Memory B cell (primary cell): ENCODE data around the gene HSPBP1.
A peak's percentile ranks its signal among the peaks of the same experiment; 100 is the strongest.

Experiments used
- ATAC-seq: fragments of 150-1000 bp; cut with Tn5 transposase; 2 replicates; pipeline ENCODE4 v1.10.0; 2021; ENCODE audit warnings: low read depth, mild to moderate bottlenecking, moderate library complexity
- DNase-seq, 2 donors: peaks; one replicate each; pipeline ENCODE4 v3.0.0; 2022; ENCODE audit warnings: low spot score in 2 of 2
- H3K27ac Mint-ChIP-seq: one replicate; pipeline ENCODE4 v1.8.0; 2022; ENCODE audit warnings: mild to moderate bottlenecking, moderate library complexity, mixed read lengths
- H3K27me3 Mint-ChIP-seq: one replicate; pipeline ENCODE4 v1.8.0; 2022; ENCODE audit warnings: mixed read lengths
- H3K36me3 Mint-ChIP-seq: one replicate; pipeline ENCODE4 v1.8.0; 2022; ENCODE audit warnings: mild to moderate bottlenecking, mixed read lengths
- H3K4me1 Mint-ChIP-seq: one replicate; pipeline ENCODE4 v1.8.0; 2022; ENCODE audit warnings: mixed read lengths
- H3K4me3 Mint-ChIP-seq: one replicate; pipeline ENCODE4 v1.8.0; 2022; ENCODE audit warnings: mild to moderate bottlenecking, moderate library complexity, mixed read lengths
- H3K9me3 Mint-ChIP-seq: one replicate; pipeline ENCODE4 v1.8.0; 2022; ENCODE audit warnings: mixed read lengths

HSPBP1 gene

DNA sequence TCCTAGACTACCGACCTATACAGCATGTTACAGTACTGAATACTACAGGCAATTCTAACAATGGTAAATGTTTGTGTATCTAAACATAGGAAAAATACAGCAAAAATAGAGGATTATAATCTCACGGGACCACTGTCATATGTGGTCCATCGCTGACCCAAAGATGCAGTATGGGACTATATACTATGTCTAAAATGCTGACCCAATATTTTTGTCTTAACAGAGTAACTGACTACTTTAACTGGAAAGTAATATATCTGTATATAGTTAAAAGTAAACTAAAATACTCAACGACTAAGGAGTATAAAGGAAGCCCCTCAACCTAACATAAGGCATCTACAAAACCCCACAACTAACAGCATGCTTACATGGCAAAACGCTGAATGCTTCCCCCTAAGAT is 46.9 kb downstream of the HSPBP1 start:
- ATAC-seq, result no peak
- H3K36me3 Mint-ChIP-seq, result peaks cover 41% of the 10 kb centered on the region

GRCh38 chr19:55232286-55232602 is 47.7 kb downstream of the HSPBP1 start:
- no peak for ATAC-seq
- H3K27me3 Mint-ChIP-seq, result no peaks in the 10 kb centered on the region
- peaks cover 2% of the 10 kb centered on the region for H3K4me1 Mint-ChIP-seq
- DNase-seq, result no peak
- H3K9me3 Mint-ChIP-seq, result no peaks in the 10 kb centered on the region
- no peak overlapping the region for H3K27ac Mint-ChIP-seq
- H3K4me3 Mint-ChIP-seq, result no peak overlapping the region
- peaks cover 42% of the 10 kb centered on the region for H3K36me3 Mint-ChIP-seq

More for the DNA sequence above, 46.9 kb downstream of the HSPBP1 start:
- no peak overlapping the region for H3K27ac Mint-ChIP-seq
- H3K4me1 Mint-ChIP-seq, result peaks cover 2% of the 10 kb centered on the region
- no peaks in the 10 kb centered on the region for H3K9me3 Mint-ChIP-seq
- H3K4me3 Mint-ChIP-seq, result no peak overlapping the region
- DNase-seq, result no peak
- H3K27me3 Mint-ChIP-seq, result no peaks in the 10 kb centered on the region

DNA sequence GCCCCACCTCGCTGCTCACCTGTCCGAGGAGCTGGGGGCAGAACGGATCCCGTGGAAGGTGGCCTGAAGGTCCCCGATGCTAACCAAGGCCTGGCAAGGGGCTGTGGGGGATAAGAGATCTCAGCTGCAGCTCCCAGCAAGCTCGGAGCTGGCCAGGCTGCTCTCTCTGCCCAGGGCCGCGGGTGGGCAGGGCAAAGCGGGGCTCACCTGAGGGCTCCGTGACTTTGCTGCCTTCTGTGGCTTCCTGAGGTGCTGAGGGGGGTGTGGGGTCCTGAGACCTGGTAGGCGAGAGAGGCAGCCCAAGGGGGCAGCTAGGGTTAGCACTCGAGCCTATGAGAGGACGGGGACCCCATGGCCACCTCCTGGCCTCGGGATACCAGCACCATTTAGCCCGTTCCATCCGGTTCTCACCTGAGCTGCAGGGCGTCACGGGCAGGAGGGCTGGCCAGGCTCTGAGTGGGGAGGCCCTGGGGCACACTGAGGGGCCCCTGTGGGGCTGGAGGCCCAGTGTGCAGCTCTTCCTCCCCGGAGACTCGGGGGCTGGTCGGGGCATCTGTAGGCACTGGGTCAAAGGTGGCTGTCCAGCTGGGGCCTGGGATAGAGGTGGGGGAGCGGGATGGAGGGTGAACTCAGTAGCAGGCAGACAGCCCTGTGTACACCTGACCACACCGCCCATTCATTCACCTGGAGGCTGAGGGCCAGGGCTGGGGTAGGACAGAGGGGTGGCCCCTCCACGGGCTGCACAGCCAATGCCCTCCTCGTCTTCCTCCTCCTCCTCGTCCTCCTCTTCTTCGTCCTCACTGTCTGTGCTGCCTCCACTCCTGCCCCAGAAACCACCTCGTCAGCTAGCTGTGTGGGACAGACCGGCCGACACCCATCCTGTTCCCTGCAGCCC is 48.3 kb downstream of the HSPBP1 start:
- no peak overlapping the region for H3K4me3 Mint-ChIP-seq
- DNase-seq (no peak), ATAC-seq (no peak)
- no peaks in the 10 kb centered on the region for H3K9me3 Mint-ChIP-seq
- peaks cover 36% of the 10 kb centered on the region for H3K36me3 Mint-ChIP-seq
- no peak overlapping the region for H3K27ac Mint-ChIP-seq
- peaks cover 2% of the 10 kb centered on the region for H3K4me1 Mint-ChIP-seq
- no peaks in the 10 kb centered on the region for H3K27me3 Mint-ChIP-seq

DNA sequence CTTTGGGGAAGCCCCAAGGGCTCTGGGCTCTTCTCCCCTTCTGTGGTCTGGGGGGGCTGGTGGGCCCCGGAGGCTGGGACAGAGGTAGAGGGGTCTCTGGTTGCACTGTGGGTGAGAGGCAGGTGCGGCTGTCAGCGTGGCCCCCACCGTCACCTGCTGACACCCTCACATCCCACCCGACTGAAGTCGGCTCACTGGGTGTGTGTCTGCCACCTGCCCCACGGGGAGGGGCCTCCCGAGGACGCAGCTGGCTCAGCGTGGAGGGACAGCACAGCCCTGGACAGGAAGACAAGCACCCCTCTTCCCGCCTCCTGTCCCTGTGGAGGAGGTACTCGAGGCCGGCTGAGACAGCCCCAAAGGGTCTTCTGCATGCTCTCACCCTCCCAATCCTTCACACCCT is 49.1 kb downstream of the HSPBP1 start:
- peaks cover 2% of the 10 kb centered on the region for H3K4me1 Mint-ChIP-seq
- no peak overlapping the region for H3K4me3 Mint-ChIP-seq
- H3K27me3 Mint-ChIP-seq, result no peaks in the 10 kb centered on the region
- no peaks in the 10 kb centered on the region for H3K9me3 Mint-ChIP-seq
- no peak for DNase-seq
- H3K36me3 Mint-ChIP-seq, result peaks cover 31% of the 10 kb centered on the region
- ATAC-seq, result no peak
- no peak overlapping the region for H3K27ac Mint-ChIP-seq

DNA sequence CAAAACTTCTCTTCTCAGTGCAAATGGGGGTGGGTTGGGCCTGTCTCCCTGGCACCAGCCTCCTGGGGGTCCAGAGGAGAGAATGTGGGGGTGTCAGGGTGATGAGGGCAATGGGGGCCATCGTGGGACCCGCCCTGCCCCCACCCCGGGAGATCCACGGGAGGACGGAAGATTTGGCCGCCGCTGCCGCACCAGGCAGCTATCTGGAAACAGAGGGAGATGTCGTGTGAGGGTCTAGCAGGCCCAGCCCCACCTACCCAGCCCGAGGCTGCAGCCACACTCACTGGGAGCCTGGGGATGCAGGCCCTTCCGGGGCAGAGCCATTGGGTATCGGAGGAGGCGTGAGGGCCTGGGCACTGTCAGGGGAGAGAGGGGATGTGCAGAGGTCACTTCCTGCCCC is 49.6 kb downstream of the HSPBP1 start:
- Mint-ChIP-seq H3K4me1 (peaks cover 6% of the 10 kb centered on the region), H3K4me3 (no peak overlapping the region), H3K27me3 (no peaks in the 10 kb centered on the region), H3K27ac (peak overlapping the region; percentile 28), H3K9me3 (no peaks in the 10 kb centered on the region), H3K36me3 (peaks cover 31% of the 10 kb centered on the region)
- DNase-seq (no peak), ATAC-seq (no peak)

DNA sequence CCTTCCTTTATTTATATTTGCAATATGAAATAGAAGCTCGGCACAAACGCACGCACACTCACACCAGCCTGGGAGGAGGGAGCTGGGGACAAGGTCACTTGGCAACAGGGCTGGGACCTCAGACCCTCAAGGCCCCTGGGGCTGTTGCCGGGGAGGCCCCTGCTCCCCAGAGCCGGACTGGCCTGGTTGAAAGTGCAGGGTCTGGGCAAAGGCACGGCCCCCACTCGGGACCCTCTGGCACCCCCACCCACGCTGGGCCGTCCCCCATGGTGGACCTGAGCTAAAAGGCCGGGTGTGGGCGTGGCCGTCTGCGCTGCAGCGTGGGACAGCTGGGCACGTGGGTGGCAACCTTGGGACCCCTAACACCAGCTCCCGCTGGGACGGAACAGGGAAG is 50.1 kb downstream of the HSPBP1 start:
- DNase-seq, result no peak
- H3K9me3 Mint-ChIP-seq, result no peaks in the 10 kb centered on the region
- no peak overlapping the region for H3K4me3 Mint-ChIP-seq
- H3K27me3 Mint-ChIP-seq, result no peaks in the 10 kb centered on the region
- H3K27ac Mint-ChIP-seq, result peak overlapping the region; percentile 28
- H3K4me1 Mint-ChIP-seq, result peaks cover 7% of the 10 kb centered on the region
- H3K36me3 Mint-ChIP-seq, result peaks cover 29% of the 10 kb centered on the region
- no peak for ATAC-seq

DNA sequence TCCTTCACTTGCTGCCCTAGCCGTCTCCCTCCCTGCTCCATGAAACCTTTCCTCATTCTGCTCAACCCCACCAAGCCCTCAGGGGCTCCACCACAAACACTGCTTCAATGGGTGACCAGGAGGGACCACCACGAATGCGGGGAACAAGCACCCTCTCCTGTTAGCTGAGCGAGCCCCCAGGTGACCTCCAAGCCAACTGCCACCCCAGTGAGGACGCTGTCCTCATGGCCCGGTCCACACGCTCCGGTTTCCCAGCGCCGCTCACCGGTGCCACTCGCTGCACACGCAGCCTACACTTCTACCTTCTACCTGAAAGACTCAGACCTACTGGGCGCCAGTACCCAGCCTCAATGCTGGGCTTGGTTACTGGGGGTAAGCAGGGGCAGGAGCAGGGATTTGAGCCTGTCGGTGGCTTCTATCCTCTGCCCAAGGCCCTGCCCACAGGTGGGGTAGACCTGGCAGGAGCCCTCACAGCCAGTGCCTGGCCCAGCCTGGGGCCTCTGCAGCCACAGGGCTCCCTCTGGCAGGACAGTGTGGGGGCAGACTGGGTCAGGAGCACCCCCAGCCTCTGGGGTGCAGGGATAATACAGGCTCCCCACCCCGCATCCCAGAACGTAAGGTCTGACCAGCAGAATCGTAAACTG is 50.6 kb downstream of the HSPBP1 start:
- no peak overlapping the region for H3K4me3 Mint-ChIP-seq
- no peaks in the 10 kb centered on the region for H3K27me3 Mint-ChIP-seq
- H3K27ac Mint-ChIP-seq, result no peak overlapping the region
- peaks cover 7% of the 10 kb centered on the region for H3K4me1 Mint-ChIP-seq
- H3K36me3 Mint-ChIP-seq, result peaks cover 25% of the 10 kb centered on the region
- no peaks in the 10 kb centered on the region for H3K9me3 Mint-ChIP-seq
- no peak for DNase-seq
- no peak for ATAC-seq

GRCh38 chr19:55228403-55229031 is 51.4 kb downstream of the HSPBP1 start, which contains the start of gene TMEM86B:
TSS of gene TMEM86B (minus strand) at chr19:55228763. CDS start at chr19:55228741, 22 bp downstream.
- Mint-ChIP-seq H3K4me1 (peaks cover 7% of the 10 kb centered on the region), H3K27me3 (no peaks in the 10 kb centered on the region), H3K9me3 (no peaks in the 10 kb centered on the region), H3K4me3 (no peak within 1 kb of the TSS), H3K27ac (peak within 1 kb of the TSS; percentile 80), H3K36me3 (peaks cover 23% of the 10 kb centered on the region)
- DNase-seq (no peak), ATAC-seq (no peak)

DNA sequence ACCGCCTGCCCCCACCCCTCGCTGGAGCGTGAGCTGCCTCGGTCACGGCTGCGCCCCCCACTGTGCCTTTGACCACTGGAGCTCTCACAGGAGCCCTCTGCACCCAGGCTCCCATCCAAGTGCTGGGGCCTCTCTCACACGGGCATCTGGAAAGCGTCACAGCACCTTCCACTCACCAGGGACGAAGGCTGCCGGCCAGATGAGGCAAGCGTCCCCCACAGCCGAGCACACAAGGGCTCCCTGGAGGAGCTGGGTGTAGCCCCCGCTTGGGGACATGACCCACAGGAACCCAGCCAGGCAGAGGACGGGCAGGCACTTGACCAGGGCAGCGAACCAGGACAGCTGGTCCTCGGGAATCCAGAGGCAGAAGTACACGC is 51.9 kb downstream of the HSPBP1 start:
- Mint-ChIP-seq H3K4me3 (no peak overlapping the region), H3K27me3 (no peaks in the 10 kb centered on the region), H3K4me1 (peaks cover 7% of the 10 kb centered on the region), H3K27ac (peak overlapping the region; percentile 80), H3K36me3 (peaks cover 23% of the 10 kb centered on the region), H3K9me3 (no peaks in the 10 kb centered on the region)
- ATAC-seq (no peak), DNase-seq (no peak)

DNA sequence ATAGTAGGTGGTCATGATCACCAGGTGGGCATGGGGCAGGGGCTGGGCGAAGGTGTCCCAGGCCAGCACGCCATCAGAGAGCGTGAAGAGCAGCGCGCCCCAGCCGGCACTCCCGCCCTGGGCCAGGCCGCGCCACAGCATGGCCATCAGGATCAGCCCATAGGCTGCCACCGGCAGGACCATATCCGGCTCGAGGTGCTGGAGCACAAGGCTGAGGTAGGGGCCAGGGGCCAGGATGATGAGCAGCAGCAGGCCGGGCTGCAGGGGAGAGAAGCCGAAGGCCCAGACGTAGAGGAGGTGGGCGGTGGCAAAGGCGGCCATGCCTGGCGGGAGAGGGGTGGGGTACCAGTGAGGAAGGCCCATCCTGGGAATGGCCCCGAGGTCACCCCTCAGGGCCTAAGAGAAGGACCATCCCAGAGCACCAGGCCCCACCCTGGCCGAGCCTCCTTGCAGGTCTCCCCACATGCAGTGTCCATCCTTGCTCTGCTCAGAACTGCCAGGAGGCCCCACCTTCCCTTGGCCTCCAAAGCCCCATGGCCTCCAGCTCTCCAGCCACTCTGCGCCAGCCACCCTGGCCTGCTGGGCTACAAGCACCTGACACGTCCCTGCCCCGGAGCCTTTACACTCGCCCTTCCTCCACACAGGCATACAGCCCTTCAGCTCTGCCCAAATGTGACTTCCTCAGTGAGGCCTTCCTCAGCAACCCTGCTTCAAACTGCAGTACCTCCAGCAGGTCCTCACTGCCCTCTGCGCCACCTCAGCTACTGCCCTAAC is 52.5 kb downstream of the HSPBP1 start:
- no peak for ATAC-seq
- peaks cover 23% of the 10 kb centered on the region for H3K36me3 Mint-ChIP-seq
- H3K9me3 Mint-ChIP-seq, result no peaks in the 10 kb centered on the region
- no peak for DNase-seq
- H3K4me1 Mint-ChIP-seq, result peaks cover 7% of the 10 kb centered on the region
- no peak overlapping the region for H3K4me3 Mint-ChIP-seq
- H3K27me3 Mint-ChIP-seq, result no peaks in the 10 kb centered on the region
- peak overlapping the region; percentile 80 for H3K27ac Mint-ChIP-seq

- H3K4me3 Mint-ChIP-seq, result no peak overlapping the region
- H3K27me3 Mint-ChIP-seq, result no peaks in the 10 kb centered on the region
These were observed 53.1 kb downstream of the HSPBP1 start for GRCh38 chr19:55226788-55227187.

DNA sequence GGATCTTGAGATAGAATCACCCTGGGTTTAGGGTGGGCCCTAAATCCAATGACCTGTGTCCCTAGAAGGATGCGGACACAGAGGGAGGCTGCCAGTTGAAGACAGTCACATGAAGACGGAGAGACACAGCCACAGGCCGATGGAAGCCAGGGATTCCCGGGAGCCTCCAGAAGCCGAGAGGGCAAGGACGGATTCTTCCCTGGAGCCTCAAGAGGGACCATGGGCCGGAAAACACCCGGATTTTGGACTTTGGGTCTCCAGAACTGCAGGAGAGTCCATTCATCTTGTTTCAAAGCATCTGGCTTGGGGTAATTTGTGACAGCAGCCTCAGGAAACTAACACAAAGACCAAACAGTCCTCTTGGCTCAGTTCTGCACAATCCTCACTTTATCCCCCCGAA is 53.6 kb downstream of the HSPBP1 start:
- Mint-ChIP-seq H3K27me3 (no peaks in the 10 kb centered on the region), H3K36me3 (peaks cover 24% of the 10 kb centered on the region), H3K4me1 (peaks cover 7% of the 10 kb centered on the region), H3K4me3 (no peak overlapping the region), H3K9me3 (peaks cover 3% of the 10 kb centered on the region), H3K27ac (no peak overlapping the region)
- DNase-seq (no peak), ATAC-seq (no peak)

More at GRCh38 chr19:55226788-55227187, 53.1 kb downstream of the HSPBP1 start:
- ATAC-seq (no peak), DNase-seq (no peak)
- Mint-ChIP-seq H3K9me3 (no peaks in the 10 kb centered on the region), H3K36me3 (peaks cover 21% of the 10 kb centered on the region), H3K27ac (no peak overlapping the region), H3K4me1 (peaks cover 7% of the 10 kb centered on the region)

DNA sequence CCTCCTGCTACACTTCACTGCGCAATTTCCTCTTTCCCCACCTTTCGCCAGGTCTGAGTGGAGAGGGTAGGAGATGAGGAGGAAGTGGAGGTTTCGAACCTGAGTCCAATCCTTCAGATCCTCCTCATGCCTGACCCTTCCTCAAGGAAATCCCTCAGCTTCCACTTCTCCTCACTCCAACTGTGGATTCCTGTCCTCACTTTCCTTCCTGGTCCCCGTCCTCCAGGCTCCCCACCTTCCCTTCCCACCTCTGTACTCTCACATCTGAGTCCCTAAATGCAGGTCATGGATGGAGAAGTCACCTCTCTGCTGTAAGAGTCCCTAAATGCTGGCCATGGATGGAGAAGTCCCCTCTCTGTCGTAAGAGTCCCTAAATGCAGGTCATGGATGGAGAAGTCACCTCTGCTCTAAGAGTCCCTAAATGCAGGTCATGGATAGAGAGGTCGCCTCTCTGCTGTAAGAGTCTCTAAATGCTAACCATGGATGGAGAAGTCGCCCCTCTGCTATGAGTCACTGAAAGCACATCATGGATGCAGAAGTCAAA is 54.4 kb downstream of the HSPBP1 start:
- Mint-ChIP-seq H3K36me3 (peaks cover 26% of the 10 kb centered on the region), H3K9me3 (peaks cover 5% of the 10 kb centered on the region), H3K4me1 (peaks cover 7% of the 10 kb centered on the region), H3K27ac (no peak overlapping the region), H3K4me3 (no peak overlapping the region), H3K27me3 (no peaks in the 10 kb centered on the region)
- DNase-seq (no peak), ATAC-seq (no peak)
